SW 1271 (cell line): ENCODE results near the gene CATSPER1.

ENCODE experiments used
- DNase-seq, 2 experiments: peaks; one replicate each; lab custom pipeline; 2025; lab: John Stamatoyannopoulos, UW

Gene CATSPER1

GRCh38 chr11:66002648-66003225, 23.5 kb downstream of the CATSPER1 start:
- DNase-seq = peak in 1 of 2 experiments; percentile 56

- peak; percentile 95 to 99 for DNase-seq
These were observed 24.2 kb downstream of the CATSPER1 start, which contains the start of the genes BANF1 and EIF1AD for GRCh38 chr11:66001942-66002647. Gene BANF1, plus strand, starts transcription at chr11:66002503. Its CDS starts 748 bp downstream, at chr11:66003251. Gene EIF1AD, minus strand, starts transcription at chr11:66002157. Its CDS starts 1,768 bp downstream, at chr11:66000389.

- DNase-seq = no peak
These were observed 29.0 kb downstream of the CATSPER1 start for GRCh38 chr11:65997286-65997685.

- no peak for DNase-seq
These were observed 34.2 kb downstream of the CATSPER1 start for GRCh38 chr11:65992056-65992455.

GRCh38 chr11:65988791-65989592, 37.3 kb downstream of the CATSPER1 start:
- DNase-seq = peak; percentile 64 to 94

GRCh38 chr11:65987336-65987735, 38.9 kb downstream of the CATSPER1 start:
- no peak for DNase-seq

- DNase-seq = no peak
These were observed 42.7 kb downstream of the CATSPER1 start for GRCh38 chr11:65983589-65983987.

GRCh38 chr11:65982824-65983588, 43.3 kb downstream of the CATSPER1 start:
- DNase-seq = no peak

GRCh38 chr11:65981972-65982823, 44.1 kb downstream of the CATSPER1 start:
- DNase-seq = no peak

- DNase-seq = no peak
These were observed 45.1 kb downstream of the CATSPER1 start for GRCh38 chr11:65981101-65981740.

- no peak for DNase-seq
These were observed 47.0 kb downstream of the CATSPER1 start for GRCh38 chr11:65979261-65979759.

GRCh38 chr11:65978391-65979238, 47.7 kb downstream of the CATSPER1 start:
- no peak for DNase-seq

- DNase-seq = no peak
These were observed 48.5 kb downstream of the CATSPER1 start for GRCh38 chr11:65977621-65978390.

GRCh38 chr11:65976216-65977176, 49.8 kb downstream of the CATSPER1 start:
- DNase-seq = no peak

GRCh38 chr11:65975771-65976170, 50.5 kb downstream of the CATSPER1 start:
- no peak for DNase-seq

- DNase-seq = no peak
These were observed 52.7 kb downstream of the CATSPER1 start for GRCh38 chr11:65973439-65974110.

- no peak for DNase-seq
These were observed 54.2 kb downstream of the CATSPER1 start for GRCh38 chr11:65972116-65972515.
